Measurements from ENCODE around the gene METTL21C. TPM values are rescaled to one million over a fixed set of nuclear protein-coding genes. Genes with fewer than 3 reads are reported as not detected.
A peak's percentile ranks its signal among the peaks of the same experiment; 100 is the strongest.

The METTL21C gene
- total RNA-seq, 4 donors from 2014 or later, result not detected

GRCh38 chr13:102667023-102667422 lies 27.8 kb downstream of the METTL21C start:
- H3K36me3 ChIP-seq, result peaks cover 0 to 57% (median 3%) of the 10 kb centered on the region in 3 donors
- DNase-seq, result no peak
- no peaks in the 10 kb centered on the region for H3K27me3 ChIP-seq
- H3K4me3 ChIP-seq, result no peak overlapping the region
- peaks cover 0 to 7% (median 0%) of the 10 kb centered on the region in 4 donors for H3K9me3 ChIP-seq
- no peak overlapping the region for H3K27ac ChIP-seq
- H3K4me1 ChIP-seq, result no peaks in the 10 kb centered on the region
- TF ChIP-seq CTCF (IDR thresholded peaks at IDR 0.05) (no peak), POLR2A (IDR thresholded peaks at IDR 0.05) (no peak)

DNA sequence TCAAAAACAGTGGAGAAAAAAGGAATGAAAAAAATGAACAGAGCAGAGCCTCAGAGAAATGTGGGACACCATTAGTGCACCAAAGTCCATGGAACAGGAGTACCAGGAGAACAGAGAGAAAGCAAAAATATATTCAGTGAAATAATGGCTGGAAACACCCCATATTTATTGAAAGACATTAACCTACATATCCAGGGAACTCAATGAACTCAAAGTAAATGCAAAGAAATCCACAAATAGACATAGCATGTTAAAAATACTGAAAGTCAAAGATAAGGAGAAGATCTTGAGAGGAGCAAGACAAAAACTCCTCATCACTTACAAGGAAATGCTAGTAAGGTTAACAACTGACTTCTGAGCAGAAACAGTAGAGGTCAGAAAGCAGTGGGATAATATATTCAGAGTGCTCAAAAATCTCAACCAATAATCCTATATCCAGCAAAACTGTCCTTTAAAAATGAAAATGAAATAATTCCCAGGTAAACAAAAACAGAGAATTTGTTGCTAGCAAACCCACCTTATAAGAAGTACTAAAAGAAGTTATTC lies 35.6 kb downstream of the METTL21C start:
- H3K4me3 ChIP-seq, result no peak overlapping the region
- TF ChIP-seq CTCF (IDR thresholded peaks at IDR 0.05), result no peak
- TF ChIP-seq POLR2A (IDR thresholded peaks at IDR 0.05), result no peak
- H3K36me3 ChIP-seq, result peaks cover 0 to 23% (median 4%) of the 10 kb centered on the region in 3 donors

GRCh38 chr13:102658660-102659059 lies 36.2 kb downstream of the METTL21C start:
- Histone ChIP-seq H3K4me1 (no peaks in the 10 kb centered on the region), H3K9me3 (no peaks in the 10 kb centered on the region), H3K27ac (no peak overlapping the region), H3K27me3 (no peaks in the 10 kb centered on the region), H3K4me3 (no peak overlapping the region), H3K36me3 (peaks cover 0 to 25% (median 4%) of the 10 kb centered on the region in 3 donors)
- no peak for TF ChIP-seq POLR2A (IDR thresholded peaks at IDR 0.05)
- no peak for TF ChIP-seq CTCF (IDR thresholded peaks at IDR 0.05)
- DNase-seq, result no peak

More for the DNA sequence above, 35.6 kb downstream of the METTL21C start:
- H3K27me3 ChIP-seq, result no peaks in the 10 kb centered on the region
- H3K27ac ChIP-seq, result no peak overlapping the region
- no peaks in the 10 kb centered on the region for H3K4me1 ChIP-seq
- no peak for DNase-seq
- no peaks in the 10 kb centered on the region for H3K9me3 ChIP-seq

DNA sequence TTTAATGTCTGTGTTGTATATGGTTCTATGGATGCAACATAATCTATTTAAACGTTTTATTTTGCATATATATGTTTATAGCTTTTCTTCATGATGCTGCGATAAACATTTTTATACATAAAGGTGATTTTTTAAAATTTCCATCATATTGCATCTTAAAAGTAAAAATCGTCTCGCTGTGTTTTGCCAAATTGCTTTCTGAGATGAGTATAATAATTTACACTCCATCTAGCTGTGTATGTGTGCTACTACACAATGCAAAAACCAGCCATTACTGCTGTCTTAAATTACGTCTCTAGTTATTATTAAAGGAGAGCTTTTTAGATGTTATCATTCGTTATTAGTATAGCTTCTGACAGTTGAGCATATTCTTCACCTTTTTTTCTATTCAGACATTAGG lies 37.2 kb downstream of the METTL21C start:
- H3K36me3 ChIP-seq, result peaks cover 0 to 33% (median 4%) of the 10 kb centered on the region in 3 donors
- TF ChIP-seq CTCF (IDR thresholded peaks at IDR 0.05), result peak in 3 of 6 experiments; percentile 13 to 21 (median 21)
- no peak for TF ChIP-seq POLR2A (IDR thresholded peaks at IDR 0.05)
- H3K4me1 ChIP-seq, result no peaks in the 10 kb centered on the region
- H3K4me3 ChIP-seq, result no peak overlapping the region
- no peaks in the 10 kb centered on the region for H3K9me3 ChIP-seq
- H3K27me3 ChIP-seq, result no peaks in the 10 kb centered on the region
- no peak overlapping the region for H3K27ac ChIP-seq
- DNase-seq, result no peak

DNA sequence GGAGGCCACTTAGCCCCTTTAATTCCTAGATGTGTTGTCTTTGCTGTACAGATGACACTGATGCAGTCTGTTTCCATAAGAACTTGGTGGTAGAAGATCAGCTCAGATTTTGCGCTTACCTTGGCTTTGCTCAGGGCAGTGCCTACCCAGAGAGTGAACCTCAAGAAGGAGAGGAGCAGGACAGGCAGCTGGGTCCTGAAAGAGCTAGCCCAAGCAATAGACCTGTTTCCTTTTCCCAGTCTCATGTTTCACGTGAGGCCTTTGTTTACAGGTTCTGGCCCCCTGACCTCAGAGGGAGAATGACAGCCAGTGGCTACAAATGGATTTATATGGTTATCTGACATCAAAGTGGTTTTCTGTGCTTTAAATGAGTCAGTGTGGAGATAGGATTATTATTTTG lies 40.1 kb downstream of the METTL21C start:
- Histone ChIP-seq H3K4me1 (no peaks in the 10 kb centered on the region), H3K27me3 (no peaks in the 10 kb centered on the region), H3K4me3 (no peak overlapping the region), H3K9me3 (no peaks in the 10 kb centered on the region), H3K27ac (no peak overlapping the region), H3K36me3 (peaks cover 0 to 46% (median 4%) of the 10 kb centered on the region in 3 donors)
- DNase-seq, result no peak
- no peak for TF ChIP-seq POLR2A (IDR thresholded peaks at IDR 0.05)
- TF ChIP-seq CTCF (IDR thresholded peaks at IDR 0.05), result no peak
